Measurements from ENCODE around the gene SIGLEC5.

Gene SIGLEC5

DNA sequence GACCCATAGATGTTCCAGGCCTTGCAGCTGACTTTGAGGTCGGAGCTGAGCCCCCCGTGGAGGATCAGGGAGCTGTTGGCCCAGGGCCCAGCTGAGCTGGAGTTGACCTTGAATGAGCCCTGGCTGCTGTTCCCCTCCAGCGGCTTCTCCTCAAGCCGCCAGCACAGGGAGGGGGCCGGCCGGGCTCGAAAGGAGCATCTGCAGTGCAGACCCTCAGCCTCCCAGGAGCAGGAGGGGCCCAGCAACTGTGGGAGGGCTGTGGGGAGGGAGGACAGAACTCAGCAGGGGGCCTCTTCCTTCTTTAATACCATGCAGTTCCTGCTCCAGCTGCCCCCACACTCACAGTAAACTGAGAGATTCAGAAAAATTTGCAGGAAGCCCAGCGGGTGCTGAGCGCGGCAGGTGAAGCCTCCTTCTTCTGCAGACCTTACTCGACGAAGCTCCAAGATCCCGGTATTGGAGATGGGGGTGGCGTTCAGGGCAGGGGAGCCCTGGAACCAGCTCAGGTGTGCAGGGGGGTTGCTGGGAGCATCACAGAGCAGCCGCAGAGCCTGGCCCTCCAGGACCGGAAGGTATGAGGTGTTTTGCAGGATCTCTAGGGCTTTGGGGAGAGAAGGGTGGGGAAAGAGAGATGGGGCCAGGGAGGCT, 2.6 kb downstream of the SIGLEC5 start:
- DNase-seq, result no peak

DNA sequence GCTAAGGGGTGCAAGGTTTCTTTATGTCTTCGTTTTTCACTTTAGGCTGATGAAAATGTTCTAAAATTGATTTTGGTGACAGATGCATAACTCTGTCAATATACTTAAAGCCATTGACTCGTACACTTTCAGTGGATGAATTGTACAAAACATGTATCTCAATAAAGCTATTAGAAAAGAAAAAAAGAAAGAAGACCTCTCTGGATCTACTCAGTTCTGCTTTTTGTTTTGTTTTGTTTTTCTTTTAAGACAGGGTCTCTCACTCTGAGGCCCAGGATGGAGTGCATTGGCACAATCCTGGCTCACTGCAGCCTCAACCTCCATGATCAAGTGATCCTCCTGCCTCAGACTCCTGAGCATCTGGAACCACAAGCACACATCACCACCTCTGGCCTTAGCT, 3.5 kb downstream of the SIGLEC5 start:
- no peak for DNase-seq

DNA sequence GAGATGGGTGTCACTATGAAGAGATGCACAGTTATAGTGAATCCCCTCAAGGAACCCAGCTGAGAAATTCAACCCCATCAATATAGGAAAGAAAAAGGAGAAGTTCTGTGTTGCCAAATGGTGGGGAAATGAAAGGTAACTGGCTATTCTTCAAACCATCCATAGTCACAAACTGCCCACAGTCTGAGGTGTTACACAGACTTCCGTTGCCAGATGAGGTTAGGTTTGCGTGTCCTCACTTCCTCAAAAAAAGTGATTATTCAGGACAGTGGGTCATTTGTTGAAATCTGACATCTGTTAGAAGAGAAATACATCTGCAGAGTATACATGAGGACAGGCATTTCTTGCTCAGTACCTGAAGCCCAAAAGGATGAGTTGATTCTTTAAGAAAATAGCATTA, 9.0 kb downstream of the SIGLEC5 start:
- no peak for DNase-seq

DNA sequence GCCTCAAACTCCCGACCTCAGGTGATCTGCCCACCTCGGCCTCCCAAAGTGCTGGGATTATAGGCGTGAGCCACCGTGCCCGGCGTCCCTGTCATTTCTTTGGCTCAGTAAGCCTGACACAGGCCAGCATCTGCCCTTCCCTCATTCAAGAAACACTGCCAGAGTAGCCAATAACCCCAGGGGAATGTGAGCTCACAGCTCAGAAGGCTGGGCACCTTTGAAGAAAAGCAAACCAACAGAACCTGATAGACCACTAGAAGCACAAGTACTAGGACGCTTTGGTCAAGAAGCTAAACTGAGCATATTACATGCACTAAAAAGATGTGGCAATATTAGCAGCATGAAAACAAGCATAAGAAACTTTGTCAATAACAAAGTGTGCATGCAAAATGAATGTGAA, 14.2 kb downstream of the SIGLEC5 start:
- no peak for DNase-seq

DNA sequence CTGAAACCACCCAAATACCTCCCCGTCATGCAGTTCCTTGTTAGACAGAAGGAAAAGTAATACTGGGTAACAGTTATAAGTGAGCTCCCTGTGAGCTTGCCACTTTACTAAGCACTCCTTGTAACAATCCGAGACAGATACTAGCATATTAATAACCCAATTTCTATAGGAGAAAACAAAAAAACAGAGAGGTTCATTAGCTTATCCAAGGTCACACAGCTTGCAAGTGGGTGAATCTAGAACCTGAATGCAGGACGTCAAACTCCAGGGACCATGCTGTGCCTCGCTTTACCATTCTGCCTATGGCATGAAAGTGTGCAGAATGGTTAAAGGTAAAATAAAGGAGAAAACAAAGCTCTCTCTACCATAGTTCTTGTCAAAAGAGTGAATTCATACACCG, 15.4 kb downstream of the SIGLEC5 start:
- no peak for DNase-seq

DNA sequence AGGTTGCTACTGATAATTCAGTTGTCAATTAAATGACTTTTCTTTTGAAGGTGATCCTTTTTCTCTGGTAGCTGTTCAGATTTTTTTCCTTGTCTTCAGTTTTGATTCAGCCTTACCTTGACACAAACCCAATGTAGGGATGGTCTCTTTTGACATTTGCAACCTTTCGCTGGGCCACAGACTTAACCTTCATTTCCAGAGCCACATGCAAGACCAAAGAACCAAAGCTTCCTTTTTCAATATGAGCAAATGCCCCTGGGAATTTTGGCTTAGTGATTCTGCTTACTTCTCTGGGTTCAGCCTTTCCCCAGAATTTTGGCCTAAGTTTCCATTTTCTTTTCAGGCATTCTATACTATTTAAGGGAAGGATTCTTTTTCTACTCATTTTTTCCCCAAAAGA, 19.6 kb downstream of the SIGLEC5 start:
- DNase-seq, result no peak

DNA sequence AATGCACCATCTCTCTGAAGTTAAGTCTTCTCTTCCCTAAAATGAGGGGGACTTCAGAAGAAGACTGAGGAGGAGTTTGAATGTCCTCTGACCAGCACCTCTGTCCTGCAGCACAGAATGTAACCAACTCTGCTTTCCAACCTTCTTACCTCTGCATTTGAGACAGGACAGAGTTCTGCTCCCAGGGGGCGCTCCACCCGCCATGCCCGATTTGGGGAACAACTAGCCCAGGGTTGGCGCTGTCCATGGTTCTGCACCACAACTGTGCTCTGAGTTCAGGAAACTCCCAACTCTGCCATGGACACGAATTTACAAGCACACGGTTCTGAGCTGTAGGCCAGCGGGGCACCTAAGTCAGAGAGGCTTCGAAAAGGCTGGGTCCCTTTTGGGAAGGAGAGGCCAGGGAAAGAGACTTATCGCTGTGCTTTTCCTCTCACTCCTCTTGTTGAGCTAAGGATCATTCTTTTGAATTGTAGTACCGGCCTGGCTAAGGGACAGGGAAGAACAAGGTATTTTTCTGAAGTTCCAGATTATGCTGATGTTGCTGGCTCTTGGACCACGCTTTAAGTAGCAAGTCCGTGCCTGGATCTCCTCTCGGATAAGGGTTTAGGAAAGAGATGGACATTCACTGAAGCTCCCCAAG, 22.2 kb downstream of the SIGLEC5 start:
- no peak for DNase-seq

DNA sequence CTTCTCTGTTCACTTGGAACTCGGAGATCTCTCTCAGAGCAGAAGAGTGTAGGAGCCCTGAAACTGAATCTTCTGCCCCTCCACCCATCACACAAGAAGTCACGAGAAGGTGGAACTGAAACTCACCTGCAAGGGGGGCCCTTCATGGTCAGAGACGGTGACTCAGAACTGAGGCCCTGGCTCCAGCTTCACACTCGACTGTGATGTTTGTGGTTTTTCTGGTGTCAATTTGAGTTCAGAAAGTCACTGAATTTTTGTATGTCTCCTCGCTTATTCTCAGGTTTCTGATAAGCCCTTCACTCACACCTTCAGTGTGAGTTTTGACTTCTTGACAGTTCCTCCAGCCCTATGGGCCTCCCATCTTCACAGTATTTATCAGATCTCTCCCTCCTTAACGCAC, 23.1 kb downstream of the SIGLEC5 start:
- no peak for DNase-seq

DNA sequence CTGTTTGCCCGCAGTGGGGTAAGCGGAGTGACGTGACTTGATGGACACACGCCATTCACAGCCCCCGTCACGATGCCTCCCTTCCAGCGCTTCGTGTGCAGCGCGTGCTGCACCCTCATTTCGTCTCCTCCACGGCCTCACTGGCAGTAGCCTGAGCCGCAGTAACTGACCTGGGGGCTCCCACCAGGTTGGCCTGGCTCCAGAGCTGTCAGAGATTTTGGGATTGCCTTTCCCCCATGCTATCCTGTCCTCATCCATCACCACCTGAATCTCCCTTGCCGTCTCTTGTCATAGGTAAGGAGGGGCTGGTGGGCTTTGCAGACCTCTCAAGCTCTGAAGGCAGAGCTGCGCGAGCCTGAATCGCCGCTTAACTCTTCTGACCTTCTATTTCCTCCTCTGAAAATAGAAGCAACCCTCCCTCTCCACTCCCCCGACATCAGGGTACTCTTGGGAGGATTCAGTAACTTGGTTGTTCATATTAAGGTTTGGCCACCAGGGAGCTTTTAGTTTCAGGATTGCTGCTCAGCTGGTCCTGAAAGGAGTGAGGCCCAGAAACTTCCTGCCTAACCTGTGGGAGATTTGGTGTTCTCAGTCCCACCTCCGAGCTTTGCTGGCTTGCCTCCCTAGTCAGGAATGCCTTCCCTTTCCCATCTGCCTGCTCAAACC, 27.9 kb downstream of the SIGLEC5 start:
- DNase-seq, result no peak

DNA sequence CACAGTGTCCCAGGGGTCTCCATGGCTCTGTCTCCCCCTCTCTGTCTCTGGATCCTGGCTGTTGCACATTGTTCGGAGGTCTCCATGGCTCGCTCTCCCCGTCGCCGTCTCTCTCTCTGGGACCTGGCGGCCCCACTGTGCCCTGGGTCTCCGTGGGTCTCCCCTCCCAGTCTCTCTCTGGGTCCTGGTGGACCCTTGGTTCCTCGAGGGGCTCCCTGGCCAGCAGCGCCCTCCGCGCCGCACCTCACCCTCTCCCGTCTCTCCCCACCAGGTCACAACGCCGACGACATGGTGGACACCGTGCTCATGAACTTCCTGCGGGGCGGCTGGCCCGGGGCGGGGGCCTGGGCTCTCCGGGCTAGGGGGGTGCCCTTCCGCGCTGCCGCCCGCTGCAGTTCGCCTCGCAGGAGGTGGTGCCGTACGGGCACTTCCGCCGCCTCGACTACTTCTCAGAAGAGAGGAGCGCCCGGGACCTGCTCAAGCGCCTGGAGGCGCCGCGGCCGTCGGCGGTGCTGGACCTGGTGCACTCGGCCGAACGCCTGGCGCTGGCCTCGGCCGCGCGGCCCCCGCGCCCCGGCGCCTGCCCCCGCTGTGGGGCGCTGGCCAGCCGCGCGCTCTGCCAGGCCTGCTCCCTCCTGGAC, 29.1 kb downstream of the SIGLEC5 start:
- DNase-seq, result no peak

DNA sequence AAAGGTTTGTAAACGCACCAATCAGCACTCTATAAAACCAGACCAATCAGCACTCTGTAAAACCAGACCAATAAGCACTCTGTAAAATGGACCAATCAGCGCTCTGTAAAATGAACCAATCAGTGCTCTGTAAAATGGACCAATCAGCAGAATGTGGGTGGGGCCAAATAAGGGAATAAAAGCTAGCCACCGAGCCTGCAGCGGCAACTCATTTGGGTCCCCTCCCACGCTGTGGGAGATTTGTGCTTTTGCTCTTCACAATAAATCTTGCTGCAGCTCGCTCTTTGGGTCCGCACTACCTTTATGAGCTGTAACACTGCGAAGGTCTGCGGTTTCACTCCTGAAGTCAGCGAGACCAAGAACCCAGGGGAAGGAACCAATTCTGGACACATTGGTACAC, 31.1 kb downstream of the SIGLEC5 start:
- DNase-seq, result no peak

DNA sequence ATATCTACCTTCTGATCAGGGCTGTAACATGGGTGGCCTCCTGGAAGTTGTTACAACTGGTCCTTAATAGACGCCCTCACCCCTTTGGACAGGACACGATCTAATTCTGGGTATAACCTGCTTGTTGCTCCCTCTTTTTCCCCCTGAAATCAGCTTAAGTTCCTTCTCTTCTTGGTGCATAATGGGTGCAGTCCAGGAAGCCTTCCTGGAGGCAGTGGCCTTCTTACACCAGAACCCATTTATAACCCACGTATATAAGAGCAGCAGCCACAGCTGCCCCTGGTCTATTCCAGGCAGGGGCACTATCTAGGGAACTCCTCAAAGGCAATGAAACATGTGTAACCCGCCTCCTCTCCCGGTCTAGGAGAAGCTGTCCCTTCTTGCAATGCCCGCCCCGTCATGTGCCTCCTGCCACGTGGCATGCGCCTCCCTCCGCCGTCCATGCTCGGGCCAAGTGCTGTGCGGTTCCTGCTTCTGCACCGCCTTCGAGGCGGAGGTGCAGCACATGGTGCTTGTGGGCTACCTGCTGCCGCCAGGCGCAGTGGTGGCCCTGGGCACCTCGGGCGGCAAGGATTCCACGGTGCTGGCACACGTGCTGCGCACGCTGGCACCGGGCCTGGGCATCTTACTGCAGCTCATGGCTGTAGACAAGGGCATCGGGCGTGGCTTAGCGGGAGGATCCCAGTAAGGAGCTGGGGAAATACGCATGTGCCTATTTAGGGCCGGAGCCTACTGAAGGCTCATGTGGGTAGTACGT, 31.9 kb downstream of the SIGLEC5 start:
- DNase-seq, result no peak

DNA sequence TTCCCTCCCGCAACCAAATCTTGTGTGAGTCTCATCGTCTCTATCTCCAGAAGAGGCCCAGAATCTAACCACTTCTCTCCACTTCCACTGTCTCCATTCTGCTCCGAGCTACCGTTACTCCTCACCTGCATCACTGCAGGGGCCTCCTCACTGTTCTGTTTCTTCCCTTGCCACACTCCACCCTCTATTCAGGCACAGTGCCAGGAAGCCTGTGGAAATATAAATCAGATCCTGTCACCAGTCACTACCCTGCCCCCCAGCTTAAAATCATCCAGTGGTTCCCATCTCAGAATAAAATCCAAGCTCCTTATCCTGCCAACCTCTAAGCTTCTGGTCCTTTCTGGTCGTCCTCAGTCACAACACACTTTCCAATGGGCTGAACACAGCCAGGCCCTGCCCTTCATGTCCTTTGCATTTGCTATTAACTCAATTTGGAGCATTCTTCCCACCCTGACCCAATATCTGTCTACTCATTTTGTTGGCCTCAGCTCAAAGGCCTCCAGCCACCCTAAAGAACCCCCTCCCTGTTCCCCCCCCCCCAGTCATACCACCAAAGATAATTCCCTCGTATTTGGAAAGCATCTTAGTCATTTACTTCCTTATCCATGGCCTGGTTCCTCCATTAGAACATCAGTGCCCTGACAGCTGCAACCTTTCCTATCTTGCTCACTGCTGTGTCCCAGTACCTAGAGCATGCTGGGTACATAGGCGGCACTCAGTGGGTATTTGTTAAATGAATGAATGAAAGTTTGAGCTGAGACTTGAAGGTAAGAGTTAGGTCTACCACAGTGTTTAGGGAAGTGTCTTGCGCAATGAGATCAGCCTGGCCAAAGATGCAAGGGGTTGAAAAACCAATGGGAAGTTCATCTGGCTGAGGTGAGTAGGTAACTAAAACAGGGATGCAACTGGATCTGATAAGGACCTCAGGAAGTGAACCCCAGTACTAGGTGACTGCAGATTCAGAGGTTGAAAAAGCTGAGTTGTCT, 34.7 kb downstream of the SIGLEC5 start:
- DNase-seq, result no peak

DNA sequence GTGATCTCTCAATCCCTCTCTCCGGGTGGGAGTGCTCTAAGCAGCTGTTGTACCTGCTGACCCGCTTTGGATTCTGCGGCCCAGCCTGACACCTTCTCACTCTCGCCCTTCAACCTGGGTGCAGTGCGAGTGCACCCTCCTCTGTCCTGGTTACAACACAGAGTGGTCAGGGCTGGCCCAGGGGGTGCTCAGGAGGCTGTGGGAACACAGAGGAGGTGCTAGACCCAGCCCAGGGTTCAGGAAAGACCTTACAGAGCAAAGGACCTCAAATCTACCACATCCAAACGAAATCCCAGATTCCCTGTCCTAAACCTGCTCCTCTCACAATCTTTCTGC, 35.5 kb downstream of the SIGLEC5 start:
- DNase-seq, result no peak

DNA sequence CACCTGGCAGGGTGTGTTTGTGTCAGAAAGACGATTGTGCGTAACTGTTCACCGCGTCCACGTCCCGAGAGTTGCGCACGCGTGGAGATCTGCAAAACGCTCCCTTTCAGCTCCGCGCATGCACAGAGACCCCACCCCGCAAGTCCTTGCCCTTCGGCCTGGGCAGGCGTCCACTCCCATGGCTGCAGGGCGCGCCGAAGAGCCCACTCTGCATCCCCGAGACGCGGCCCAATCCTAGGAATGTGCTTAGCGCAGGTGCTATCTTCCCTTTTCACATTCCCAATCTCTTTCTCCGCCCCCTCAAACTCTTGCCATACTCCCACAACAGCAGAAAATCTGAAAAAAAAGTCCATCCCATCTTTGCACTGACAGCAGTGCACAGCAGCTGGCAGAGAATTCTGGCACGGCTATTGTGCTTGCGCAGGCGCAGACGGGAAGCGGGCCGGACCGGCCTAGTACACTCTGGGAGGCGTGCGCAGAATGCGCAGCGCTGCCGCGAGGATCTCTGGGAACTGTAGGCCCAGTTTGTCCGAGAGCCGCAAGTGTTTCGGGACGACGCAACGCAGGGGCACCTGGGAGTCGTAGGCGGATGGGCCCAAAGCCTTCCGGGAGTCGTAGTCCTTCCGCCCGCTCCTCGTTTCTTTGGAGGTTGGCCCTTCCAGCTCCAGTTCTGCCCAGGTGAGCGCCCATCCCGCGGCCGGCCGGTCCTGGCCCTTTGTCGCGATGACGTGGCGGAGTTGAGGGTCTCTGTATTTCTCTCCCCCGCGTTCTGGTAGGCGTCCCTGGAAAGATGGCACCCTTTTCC, 36.0 kb downstream of the SIGLEC5 start:
- peak; percentile 82 for DNase-seq

DNA sequence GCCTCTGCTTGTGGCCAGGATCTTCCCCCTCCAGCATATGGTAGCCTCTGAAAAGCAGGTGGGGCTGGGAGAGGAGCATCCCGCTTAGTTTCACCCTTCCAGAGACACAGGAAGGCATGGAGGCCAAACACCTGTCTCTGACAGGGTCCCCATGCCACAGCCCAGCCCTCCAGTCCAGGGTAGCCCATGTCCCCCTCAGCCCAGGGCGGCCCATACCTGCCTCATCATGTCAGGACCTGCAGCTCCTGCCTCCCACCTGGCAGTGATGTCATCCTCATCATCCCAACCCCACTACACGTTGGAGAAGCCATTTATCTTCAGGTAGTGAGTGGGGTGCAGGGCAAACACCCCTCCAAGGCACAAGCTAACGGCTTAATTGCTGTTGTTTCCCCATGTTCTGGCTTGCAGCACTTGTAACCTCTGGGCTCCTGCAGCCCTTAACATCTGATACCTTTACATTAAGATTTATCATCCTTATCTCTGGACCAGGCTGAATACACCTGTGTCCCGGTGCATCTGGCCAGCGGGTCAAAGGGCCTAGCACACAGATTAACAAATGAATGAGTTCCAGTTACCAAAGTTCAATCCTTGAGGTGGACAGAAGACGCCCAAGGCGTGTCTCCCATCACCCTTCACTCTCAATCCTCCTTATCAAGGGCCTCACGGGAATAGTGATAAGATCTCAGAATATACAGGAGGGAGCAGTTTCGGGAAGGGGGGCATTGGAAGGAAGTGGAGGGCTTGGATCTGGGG, 36.9 kb downstream of the SIGLEC5 start:
- DNase-seq, result no peak

DNA sequence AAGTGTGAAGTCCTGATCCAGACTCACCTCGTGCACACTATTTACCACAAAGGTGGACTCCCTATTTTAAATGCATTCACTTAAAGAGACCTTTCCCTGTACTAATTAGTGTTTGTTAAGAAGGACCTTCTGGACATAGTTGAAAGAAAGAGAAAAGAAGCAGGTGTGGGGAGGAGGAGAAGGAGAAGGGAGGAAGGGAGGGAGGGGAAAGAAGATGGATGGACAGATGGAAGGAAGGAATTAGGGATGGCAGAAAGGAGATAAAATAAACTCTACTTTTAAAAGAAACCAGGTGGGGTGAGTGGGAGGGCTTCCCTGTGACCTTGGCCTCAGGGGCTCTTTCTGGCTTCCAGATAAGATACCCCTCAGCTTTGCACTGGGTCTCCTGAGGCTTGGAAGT, 37.7 kb downstream of the SIGLEC5 start:
- DNase-seq, result no peak

DNA sequence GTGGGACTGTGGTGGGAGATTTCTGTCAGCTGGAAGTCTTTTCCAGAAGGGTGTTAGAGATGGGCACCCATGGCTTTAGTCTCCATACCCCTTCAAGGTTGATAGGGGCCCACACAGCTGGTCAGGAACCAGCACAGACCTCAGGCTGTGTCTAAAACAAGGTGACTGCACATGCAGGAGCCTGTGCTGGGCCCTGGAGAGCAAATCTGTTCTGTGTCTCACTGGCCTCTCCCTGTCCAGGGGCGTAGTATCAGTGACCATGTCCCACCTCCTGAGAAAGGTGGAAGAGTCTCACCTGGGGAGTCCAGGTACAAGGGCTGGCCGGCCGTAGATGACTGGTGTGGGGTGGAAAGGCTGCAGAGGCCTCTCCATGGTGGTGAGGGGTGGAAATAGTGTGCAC, 39.8 kb downstream of the SIGLEC5 start:
- no peak for DNase-seq

DNA sequence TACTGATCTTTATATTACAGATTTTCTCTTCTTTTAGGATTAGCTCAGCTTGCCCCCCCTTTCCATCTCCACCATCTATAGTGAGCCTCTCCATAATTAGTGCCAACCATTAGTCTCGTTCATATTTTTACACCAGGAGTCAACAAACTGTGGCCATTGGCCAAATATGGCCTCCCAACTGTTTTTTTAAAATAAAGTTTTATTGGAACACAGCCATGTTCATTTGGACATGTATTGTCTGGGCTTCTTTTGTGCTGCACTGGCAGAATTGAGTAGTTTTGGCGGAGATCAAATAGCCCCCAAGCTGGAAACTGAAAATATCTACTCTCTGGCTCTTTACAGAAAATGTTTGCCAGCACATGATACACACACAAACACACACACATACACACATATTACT, 40.7 kb downstream of the SIGLEC5 start:
- DNase-seq, result no peak
